ENCODE measurements around the gene TAF1B.

DNA sequence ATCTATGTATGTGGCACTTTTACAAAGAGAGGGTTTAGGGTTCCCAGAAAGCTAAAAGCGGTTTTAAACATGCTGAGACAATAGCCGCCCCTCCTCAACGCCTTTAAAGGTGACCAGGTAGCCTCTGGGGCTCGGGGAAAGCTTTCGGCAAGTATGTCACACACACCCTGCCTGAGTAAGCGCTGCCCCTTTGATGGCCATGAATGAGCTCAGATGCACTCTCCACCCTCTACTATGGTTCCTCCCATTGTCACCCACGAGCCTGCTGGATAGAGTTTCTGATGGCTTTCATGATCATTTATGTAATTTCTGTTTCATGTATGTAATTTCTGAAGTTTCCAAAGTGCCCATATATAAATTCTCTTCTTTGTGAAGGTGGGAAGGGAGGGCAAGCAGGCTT lies 64.1 kb downstream of the TAF1B start:
- TF ChIP-seq EZH2 (IDR thresholded peaks at IDR 0.05; ENCODE audit: borderline replicate concordance, control insufficient read depth, low read depth, low read length) (no peak), NRF1 (conservative IDR thresholded peaks at IDR 0.05; ENCODE audit: low read depth, low read length) (no peak), SMAD1 (IDR thresholded peaks at IDR 0.05; ENCODE audit: low read depth, partially characterized antibody) (no peak)
- TF ChIP-seq, protein P1, sequence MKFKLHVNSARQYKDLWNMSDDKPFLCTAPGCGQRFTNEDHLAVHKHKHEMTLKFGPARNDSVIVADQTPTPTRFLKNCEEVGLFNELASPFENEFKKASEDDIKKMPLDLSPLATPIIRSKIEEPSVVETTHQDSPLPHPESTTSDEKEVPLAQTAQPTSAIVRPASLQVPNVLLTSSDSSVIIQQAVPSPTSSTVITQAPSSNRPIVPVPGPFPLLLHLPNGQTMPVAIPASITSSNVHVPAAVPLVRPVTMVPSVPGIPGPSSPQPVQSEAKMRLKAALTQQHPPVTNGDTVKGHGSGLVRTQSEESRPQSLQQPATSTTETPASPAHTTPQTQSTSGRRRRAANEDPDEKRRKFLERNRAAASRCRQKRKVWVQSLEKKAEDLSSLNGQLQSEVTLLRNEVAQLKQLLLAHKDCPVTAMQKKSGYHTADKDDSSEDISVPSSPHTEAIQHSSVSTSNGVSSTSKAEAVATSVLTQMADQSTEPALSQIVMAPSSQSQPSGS (IDR thresholded peaks at IDR 0.05; ENCODE audit: low read length): no peak

Data from GM12878 (cell line).